ENCODE results near the gene KLF15.

Gene KLF15

DNA sequence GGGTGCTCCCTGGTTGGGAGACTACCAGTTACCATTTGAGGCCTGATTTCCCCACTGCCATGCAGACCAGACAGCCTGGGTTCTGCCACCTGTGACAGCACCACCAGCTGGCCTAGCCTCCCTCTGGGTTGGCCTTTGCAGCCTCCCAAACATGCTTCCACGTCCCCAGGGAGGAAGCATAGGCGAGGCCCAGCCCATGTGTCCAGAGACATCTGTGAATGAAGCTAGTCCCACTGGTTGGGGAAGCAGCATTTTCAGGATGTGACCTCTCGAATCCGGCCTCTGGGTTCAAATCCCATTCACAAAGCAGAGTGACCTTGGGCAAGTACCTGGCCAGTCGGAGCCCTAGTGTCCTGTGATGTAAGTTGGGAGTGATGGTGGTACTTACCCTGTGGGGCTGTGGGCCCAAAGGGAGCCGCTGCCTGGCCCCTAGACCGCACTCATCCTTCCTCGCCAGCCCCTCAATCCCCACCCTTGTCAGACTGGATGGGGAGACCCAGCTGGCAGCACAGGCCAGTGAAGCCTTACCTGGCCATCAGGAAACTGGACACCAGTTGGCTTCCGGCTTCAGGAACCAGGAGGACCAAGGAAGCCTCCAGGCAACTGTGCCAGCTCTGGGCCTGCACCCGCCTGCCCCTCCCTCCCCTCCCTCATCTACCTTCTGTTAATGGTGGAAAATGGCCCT, 6.0 kb downstream of the KLF15 start:
- Histone ChIP-seq H3K4me3 (ENCODE audit: low read depth, low read length) (no peak overlapping the region), H3K9ac (ENCODE audit: low read length) (no peak overlapping the region), H3K9me3 (ENCODE audit: control insufficient read depth, insufficient read depth, low read depth, low read length) (no peaks in the 10 kb centered on the region), H3K36me3 (ENCODE audit: control insufficient read depth, insufficient read depth, low read length) (peaks cover 12% of the 10 kb centered on the region), H3K4me1 (ENCODE audit: control insufficient read depth, insufficient read depth, low read length) (peaks cover 9% of the 10 kb centered on the region), H3K27me3 (ENCODE audit: control insufficient read depth, insufficient read depth, low read length) (no peaks in the 10 kb centered on the region), H3K27ac (ENCODE audit: low read depth, low read length) (no peak overlapping the region)

DNA sequence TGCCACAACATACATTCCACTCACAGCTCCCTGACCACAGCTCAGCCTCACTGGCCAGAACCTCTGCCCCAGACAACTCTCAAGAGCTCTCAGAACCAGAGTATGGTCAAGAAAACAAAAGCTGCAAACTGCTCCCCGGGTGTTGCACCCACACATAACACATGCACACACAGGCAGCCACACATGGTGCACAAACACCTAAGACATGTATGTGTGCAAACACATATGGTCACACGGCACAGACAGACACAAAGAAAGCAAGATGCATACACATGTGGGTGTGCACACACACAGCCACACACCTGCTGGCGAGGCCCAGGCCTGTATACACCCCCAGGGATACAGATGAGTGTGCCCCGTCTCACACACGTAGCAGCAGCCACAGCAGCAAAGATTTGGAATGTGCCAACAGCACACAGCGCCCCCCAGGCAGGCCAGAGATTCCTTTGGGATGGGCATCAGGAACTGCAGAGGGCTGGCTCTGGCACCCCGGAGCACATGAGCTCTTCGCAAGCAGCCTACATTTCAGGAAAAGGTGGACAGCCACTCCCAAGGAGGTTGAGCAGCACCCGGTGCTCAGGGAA, 6.6 kb downstream of the KLF15 start:
- no peaks in the 10 kb centered on the region for H3K9me3 ChIP-seq (ENCODE audit: control insufficient read depth, insufficient read depth, low read depth, low read length)
- no peaks in the 10 kb centered on the region for H3K27me3 ChIP-seq (ENCODE audit: control insufficient read depth, insufficient read depth, low read length)
- peaks cover 8% of the 10 kb centered on the region for H3K4me1 ChIP-seq (ENCODE audit: control insufficient read depth, insufficient read depth, low read length)
- no peak overlapping the region for H3K9ac ChIP-seq (ENCODE audit: low read length)
- no peak overlapping the region for H3K27ac ChIP-seq (ENCODE audit: low read depth, low read length)
- no peak overlapping the region for H3K4me3 ChIP-seq (ENCODE audit: low read depth, low read length)
- H3K36me3 ChIP-seq (ENCODE audit: control insufficient read depth, insufficient read depth, low read length) = peaks cover 12% of the 10 kb centered on the region

DNA sequence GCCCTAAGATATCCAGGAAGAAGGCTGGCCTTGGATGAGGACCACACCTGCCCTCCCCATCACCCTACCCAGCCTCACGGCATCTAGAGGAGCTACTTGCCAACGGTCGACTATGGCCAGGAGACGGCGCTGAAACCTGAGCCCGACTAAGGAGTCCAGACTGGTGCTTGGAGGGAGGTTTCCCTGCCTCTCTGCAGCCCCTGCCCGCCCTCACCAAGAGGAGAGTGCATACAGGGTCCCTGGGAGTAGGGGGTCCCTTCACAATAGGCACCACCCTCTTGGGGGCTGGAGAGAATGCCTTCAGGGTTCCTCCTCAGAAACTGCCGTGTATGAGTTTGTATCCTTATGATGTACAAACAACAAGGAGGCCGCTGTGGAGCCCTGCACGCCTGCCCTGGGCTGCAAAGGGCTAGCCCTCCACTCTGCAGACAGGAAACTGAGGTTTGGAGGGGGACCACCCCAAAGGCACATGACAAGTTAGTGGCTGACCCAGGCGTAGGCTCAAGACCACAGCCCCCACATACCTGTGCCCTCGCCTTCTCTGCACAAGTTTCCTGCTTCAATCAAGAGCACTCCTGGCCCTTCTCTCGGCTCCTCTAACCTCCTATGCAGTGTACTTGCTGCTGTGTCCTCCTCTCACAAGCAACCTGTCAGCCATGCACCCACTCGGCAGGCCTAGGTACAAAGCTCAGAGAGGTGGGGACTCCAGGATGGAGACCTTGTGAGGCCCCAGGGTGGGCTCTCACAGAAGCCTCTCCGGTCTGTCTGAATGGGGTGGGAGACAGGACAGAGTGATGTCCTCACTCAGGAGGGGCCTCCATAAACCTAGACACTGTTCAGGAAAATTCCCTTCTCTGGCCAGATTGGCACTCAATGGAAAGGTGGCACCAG, 7.4 kb downstream of the KLF15 start:
- Histone ChIP-seq H3K4me3 (ENCODE audit: low read depth, low read length) (no peak overlapping the region), H3K9me3 (ENCODE audit: control insufficient read depth, insufficient read depth, low read depth, low read length) (no peaks in the 10 kb centered on the region), H3K27me3 (ENCODE audit: control insufficient read depth, insufficient read depth, low read length) (no peaks in the 10 kb centered on the region), H3K36me3 (ENCODE audit: control insufficient read depth, insufficient read depth, low read length) (peaks cover 12% of the 10 kb centered on the region), H3K9ac (ENCODE audit: low read length) (no peak overlapping the region), H3K4me1 (ENCODE audit: control insufficient read depth, insufficient read depth, low read length) (0 out of 2 replicates have a peak, but pooled peaks cover 2% of the 10 kb centered on the region), H3K27ac (ENCODE audit: low read depth, low read length) (no peak overlapping the region)

DNA sequence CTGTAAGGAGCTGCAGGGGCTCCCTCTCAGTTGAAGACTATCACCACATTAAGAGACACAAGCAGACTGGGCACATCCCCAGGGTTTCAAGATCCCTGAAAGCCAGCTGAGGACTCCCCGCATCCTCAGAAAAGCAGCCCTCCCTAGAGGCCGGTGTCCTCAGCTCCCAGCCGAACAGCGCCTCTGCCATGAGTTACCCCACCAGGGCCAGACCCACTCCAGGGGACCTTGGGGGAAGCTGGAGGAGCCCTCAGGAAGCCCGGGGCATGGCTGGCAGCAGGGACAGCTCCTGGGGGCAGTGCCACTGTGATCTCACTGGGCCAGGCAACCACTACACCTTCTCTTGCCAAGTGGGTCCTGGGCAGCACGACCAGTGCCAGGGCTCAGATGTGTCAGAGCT, 8.1 kb downstream of the KLF15 start:
- Histone ChIP-seq H3K27me3 (ENCODE audit: control insufficient read depth, insufficient read depth, low read length) (no peaks in the 10 kb centered on the region), H3K9me3 (ENCODE audit: control insufficient read depth, insufficient read depth, low read depth, low read length) (no peaks in the 10 kb centered on the region), H3K4me3 (ENCODE audit: low read depth, low read length) (no peak overlapping the region), H3K27ac (ENCODE audit: low read depth, low read length) (no peak overlapping the region), H3K4me1 (ENCODE audit: control insufficient read depth, insufficient read depth, low read length) (no peaks in the 10 kb centered on the region), H3K36me3 (ENCODE audit: control insufficient read depth, insufficient read depth, low read length) (peaks cover 12% of the 10 kb centered on the region), H3K9ac (ENCODE audit: low read length) (no peak overlapping the region)

DNA sequence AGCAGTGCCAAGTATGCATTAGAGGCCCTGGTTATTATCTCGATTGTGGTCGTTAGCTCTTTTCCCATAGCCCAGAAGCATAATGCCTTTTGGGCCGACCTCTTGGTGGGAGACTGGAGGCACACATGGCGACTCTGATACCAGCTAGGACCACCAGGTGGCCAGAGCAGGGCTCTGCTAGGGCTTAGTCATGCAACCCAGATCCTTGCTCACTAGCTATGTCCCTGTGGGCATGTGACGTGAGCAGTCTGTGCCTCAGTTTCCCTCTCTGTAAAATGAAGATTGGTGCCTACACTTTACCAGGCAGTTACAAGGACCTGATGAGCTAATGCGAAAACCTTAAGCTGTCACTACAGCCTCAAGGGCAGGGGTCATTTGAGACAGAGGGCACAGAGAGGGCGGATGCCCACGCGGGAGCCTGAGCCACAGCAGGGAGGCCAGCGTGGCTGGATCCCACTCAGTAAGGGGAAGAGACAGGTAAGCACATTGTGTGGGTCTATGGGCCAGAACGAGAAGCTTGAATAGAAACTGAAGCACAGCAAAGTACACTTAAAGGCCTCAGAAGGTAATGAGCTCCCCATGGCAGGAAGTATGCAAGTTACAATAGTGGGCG, 8.8 kb downstream of the KLF15 start:
- Histone ChIP-seq H3K27ac (ENCODE audit: low read depth, low read length) (no peak overlapping the region), H3K4me3 (ENCODE audit: low read depth, low read length) (no peak overlapping the region), H3K9me3 (ENCODE audit: control insufficient read depth, insufficient read depth, low read depth, low read length) (no peaks in the 10 kb centered on the region), H3K4me1 (ENCODE audit: control insufficient read depth, insufficient read depth, low read length) (peaks cover 2% of the 10 kb centered on the region; the same call in 1 of the 2 replicates), H3K36me3 (ENCODE audit: control insufficient read depth, insufficient read depth, low read length) (peaks cover 12% of the 10 kb centered on the region), H3K27me3 (ENCODE audit: control insufficient read depth, insufficient read depth, low read length) (no peaks in the 10 kb centered on the region), H3K9ac (ENCODE audit: low read length) (no peak overlapping the region)

DNA sequence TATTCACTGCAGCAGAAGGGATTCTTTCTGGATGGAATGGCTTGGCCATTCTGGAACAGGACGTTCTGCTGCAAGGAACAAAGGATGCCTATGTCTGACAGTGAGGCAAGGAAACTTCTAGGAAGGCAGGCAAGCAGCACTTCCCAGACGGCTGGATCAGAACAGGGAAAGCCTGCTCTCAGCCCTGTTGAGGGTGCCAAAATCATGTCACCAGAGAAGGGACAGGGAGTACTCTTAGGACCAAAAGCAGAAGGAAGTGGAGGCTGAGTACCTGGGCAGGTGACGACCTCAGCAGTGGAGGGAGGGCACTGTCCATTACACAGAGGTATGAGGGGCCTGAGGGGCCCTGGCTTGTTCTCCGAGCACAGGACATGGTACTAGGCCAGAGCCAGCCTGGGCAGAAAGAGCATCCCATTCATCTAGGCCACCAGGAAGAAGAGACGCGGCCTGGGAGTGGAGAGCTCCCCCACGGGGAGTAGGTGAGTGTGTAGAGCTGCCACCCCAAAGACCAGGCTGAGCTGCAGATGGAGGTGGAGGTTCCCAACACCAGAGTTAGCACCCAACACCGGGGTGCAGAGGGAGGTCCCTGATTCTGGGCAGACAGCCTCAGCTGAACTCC, 9.6 kb downstream of the KLF15 start:
- no peak overlapping the region for H3K4me3 ChIP-seq (ENCODE audit: low read depth, low read length)
- H3K9me3 ChIP-seq (ENCODE audit: control insufficient read depth, insufficient read depth, low read depth, low read length) = no peaks in the 10 kb centered on the region
- H3K9ac ChIP-seq (ENCODE audit: low read length) = no peak overlapping the region
- H3K36me3 ChIP-seq (ENCODE audit: control insufficient read depth, insufficient read depth, low read length) = peaks cover 12% of the 10 kb centered on the region
- H3K27ac ChIP-seq (ENCODE audit: low read depth, low read length) = no peak overlapping the region
- H3K27me3 ChIP-seq (ENCODE audit: control insufficient read depth, insufficient read depth, low read length) = no peaks in the 10 kb centered on the region
- H3K4me1 ChIP-seq (ENCODE audit: control insufficient read depth, insufficient read depth, low read length) = peaks cover 8% of the 10 kb centered on the region; the same call in 1 of the 2 replicates

DNA sequence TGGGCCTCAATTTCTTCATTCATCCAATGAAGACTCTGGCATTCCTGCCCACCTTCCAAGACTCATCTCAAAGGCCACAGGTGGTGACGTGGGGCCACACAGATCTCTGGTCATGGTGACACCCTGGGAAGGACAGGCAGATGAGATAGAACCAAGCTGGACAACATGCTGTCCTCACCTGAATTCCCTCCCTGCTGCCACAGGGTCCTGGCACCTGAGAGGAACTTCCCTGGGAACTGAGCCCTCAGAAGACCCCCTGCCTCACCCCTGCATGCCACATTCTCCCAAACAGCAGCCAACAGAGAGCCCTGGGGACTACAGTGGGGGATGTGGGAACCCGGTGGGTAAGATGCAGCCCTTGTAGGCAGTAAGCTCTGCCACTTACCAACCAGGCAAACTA, 10.7 kb downstream of the KLF15 start:
- no peaks in the 10 kb centered on the region for H3K27me3 ChIP-seq (ENCODE audit: control insufficient read depth, insufficient read depth, low read length)
- peaks cover 6% of the 10 kb centered on the region for H3K36me3 ChIP-seq (ENCODE audit: control insufficient read depth, insufficient read depth, low read length)
- H3K4me1 ChIP-seq (ENCODE audit: control insufficient read depth, insufficient read depth, low read length) = peaks cover 11% of the 10 kb centered on the region; the same call in 1 of the 2 replicates
- H3K9ac ChIP-seq (ENCODE audit: low read length) = no peak overlapping the region
- no peaks in the 10 kb centered on the region for H3K9me3 ChIP-seq (ENCODE audit: control insufficient read depth, insufficient read depth, low read depth, low read length)
- H3K27ac ChIP-seq (ENCODE audit: low read depth, low read length) = no peak overlapping the region
- H3K4me3 ChIP-seq (ENCODE audit: low read depth, low read length) = no peak overlapping the region

DNA sequence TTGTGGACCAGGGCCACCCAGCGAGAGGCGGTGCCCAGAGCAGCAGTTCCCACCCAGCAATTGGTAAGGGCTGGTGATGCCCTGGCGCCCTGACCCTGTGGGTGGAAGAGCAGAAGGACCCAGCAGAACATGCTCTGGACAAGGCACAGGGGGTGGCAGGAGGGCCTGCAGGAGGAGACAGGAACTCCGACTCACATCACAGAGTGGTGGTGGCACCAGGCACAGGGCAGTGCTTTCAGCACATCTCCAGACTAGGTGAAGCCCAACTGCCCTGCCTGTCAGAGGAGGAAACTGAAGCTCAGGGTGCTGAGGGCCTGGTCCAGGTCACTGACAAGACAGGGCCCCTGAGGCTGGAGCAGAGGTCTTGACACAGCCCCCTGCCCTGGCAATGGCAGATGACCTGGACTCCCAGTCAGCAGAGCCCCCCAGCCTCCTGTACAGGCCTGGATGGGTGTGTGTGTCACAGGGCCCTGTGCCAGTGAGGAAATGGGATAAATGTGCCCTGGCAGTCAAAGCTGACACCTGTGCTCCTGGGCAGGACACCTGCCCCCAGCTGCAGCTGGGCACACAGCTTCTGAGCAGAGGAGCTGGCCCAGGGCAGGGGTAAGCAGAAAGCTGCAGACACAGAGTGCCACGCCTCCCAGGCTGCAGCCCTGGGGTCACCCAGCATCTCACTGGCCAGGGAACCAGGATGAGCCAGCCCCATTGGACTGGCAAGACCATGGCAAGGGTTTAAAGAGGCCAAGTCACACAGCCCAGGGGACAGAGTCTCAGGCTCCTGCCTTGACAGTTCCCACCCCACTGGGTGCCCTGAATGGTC, 11.4 kb downstream of the KLF15 start:
- H3K27me3 ChIP-seq (ENCODE audit: control insufficient read depth, insufficient read depth, low read length) = no peaks in the 10 kb centered on the region
- no peak overlapping the region for H3K27ac ChIP-seq (ENCODE audit: low read depth, low read length)
- H3K36me3 ChIP-seq (ENCODE audit: control insufficient read depth, insufficient read depth, low read length) = peaks cover under 1% of the 10 kb centered on the region; the same call in 1 of the 2 replicates
- no peaks in the 10 kb centered on the region for H3K9me3 ChIP-seq (ENCODE audit: control insufficient read depth, insufficient read depth, low read depth, low read length)
- H3K4me3 ChIP-seq (ENCODE audit: low read depth, low read length) = no peak overlapping the region
- H3K9ac ChIP-seq (ENCODE audit: low read length) = no peak overlapping the region
- peaks cover 11% of the 10 kb centered on the region; the same call in 1 of the 2 replicates for H3K4me1 ChIP-seq (ENCODE audit: control insufficient read depth, insufficient read depth, low read length)

DNA sequence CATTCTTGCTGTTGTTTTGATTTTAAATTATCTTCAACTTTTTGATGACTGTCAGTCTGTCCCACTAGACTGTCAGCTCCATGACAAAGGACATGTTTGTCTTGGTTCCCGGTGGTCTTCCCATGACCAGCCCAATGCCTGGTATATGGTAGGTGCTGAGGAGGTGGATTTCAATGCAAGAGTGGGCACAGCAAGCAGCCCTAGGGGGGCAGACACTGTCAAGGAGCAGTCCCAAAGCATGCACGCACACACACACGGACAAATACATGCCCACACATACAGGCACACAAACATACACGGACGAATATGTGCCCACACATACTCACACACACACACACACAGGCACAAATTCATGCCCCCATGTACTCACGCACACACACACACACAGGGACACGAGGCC, 12.0 kb downstream of the KLF15 start:
- H3K4me3 ChIP-seq (ENCODE audit: low read depth, low read length) = no peak overlapping the region
- H3K9ac ChIP-seq (ENCODE audit: low read length) = no peak overlapping the region
- no peaks in the 10 kb centered on the region for H3K27me3 ChIP-seq (ENCODE audit: control insufficient read depth, insufficient read depth, low read length)
- H3K4me1 ChIP-seq (ENCODE audit: control insufficient read depth, insufficient read depth, low read length) = peaks cover 11% of the 10 kb centered on the region; the same call in 1 of the 2 replicates
- H3K36me3 ChIP-seq (ENCODE audit: control insufficient read depth, insufficient read depth, low read length) = no peaks in the 10 kb centered on the region
- H3K9me3 ChIP-seq (ENCODE audit: control insufficient read depth, insufficient read depth, low read depth, low read length) = no peaks in the 10 kb centered on the region
- H3K27ac ChIP-seq (ENCODE audit: low read depth, low read length) = no peak overlapping the region
